Astrocyte of the spinal cord (primary cell): Measurements from ENCODE around the gene MEF2A.

Experiments
- DNase-seq: peaks from one replicate; pipeline ENCODE4 v3.0.0; 2011; ENCODE audit warnings: low read depth, low spot score
- H3K4me3 ChIP-seq: 2 replicates; pipeline ENCODE4 v1.5.1; 2011; ENCODE audit warnings: low read depth, mild to moderate bottlenecking, low read length, moderate library complexity
- CTCF ChIP-seq: IDR thresholded peaks from 2 replicates; pipeline ENCODE4 v1.5.1; 2012; ENCODE audit warnings: low read depth, mild to moderate bottlenecking, low read length, inconsistent platforms
- in situ Hi-C: cut with HindIII; loops from 2 replicates; pipeline ENCODE4 v1.10.0; 2017; ENCODE audit warnings: low sequenced_read_pairs

The MEF2A gene

GRCh38 chr15:99536422-99537040 is 29.3 kb upstream of the MEF2A start:
- no peak for TF ChIP-seq CTCF
- peak; percentile 51 for DNase-seq
- in situ Hi-C loops, result no loop called here
- H3K4me3 ChIP-seq, result no peak overlapping the region

GRCh38 chr15:99537344-99537743 is 28.4 kb upstream of the MEF2A start:
- H3K4me3 ChIP-seq, result no peak overlapping the region
- TF ChIP-seq CTCF, result no peak
- in situ Hi-C loops, result no loop called here
- no peak for DNase-seq

- no peak overlapping the region for H3K4me3 ChIP-seq
- DNase-seq, result no peak
- in situ Hi-C loops, result no loop called here
- no peak for TF ChIP-seq CTCF
Observed at GRCh38 chr15:99538261-99538660, 27.5 kb upstream of the MEF2A start.

- DNase-seq, result no peak
- in situ Hi-C loops, result no loop called here
- no peak for TF ChIP-seq CTCF
- H3K4me3 ChIP-seq, result no peak overlapping the region
Observed at GRCh38 chr15:99542828-99543227, 23.0 kb upstream of the MEF2A start.

DNA sequence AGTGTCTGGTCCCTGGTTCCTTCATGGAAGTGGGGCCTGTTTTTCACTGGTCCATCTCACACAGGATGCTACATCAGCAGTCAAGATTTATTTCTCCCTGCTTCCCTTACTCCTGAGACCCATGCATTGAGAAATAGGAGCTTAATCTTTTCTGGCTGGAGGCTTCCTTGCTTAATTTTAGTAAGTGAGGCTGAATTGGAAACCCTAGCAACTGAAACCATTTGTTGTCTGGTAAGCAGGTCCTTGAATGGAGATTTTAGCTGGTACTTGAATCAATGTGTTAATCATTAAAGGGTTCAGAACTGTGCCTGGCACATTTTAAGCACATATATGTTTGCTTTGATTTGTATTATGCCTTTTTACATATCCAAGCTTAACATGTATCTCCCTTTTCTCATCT is 20.2 kb upstream of the MEF2A start:
- TF ChIP-seq CTCF, result no peak
- no peak for DNase-seq

DNA sequence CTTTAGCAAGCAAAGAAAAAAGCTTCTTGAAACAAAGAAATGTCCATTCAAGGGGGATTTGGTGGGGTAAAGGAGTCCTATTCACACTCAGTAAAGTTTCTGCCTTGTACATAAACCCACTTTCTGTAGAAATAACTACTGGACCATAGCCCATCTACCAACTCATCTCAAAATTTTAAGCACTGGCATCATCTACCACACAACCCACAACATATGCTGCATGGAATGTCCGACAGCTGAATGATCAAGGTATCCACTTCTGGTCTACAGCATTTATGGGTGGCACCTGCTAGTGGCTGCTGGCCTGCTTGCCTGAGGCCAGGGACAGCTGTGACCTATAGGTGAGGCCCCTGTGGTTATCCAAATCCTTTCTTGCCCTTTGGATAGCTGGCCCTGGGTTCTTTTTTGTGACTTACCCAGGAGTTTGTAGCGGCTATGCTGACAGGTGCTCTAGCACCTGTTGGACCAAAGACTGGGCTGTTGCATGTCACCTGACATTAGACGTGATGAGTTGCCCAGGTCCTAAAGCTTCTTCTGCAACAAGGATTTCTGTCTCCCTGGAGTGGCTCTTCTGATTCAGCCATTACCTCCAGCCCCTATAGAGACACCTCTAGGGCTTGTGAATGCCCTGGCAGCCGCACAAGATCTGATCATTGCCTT is 19.2 kb upstream of the MEF2A start:
- in situ Hi-C loops, result no loop called here

More for the DNA sequence above, 20.2 kb upstream of the MEF2A start:
- H3K4me3 ChIP-seq, result no peak overlapping the region
- in situ Hi-C loops, result no loop called here

More for the DNA sequence above, 19.2 kb upstream of the MEF2A start:
- no peak overlapping the region for H3K4me3 ChIP-seq
- DNase-seq, result no peak
- no peak for TF ChIP-seq CTCF
